Liver (tissue), 9 donors: ENCODE measurements around the gene B3GNT5. TPM values are rescaled to one million over a fixed set of nuclear protein-coding genes. Genes with fewer than 3 reads are reported as not detected.

Experiments
- DNase-seq: peaks from one replicate; pipeline ENCODE4 v3.0.0-alpha.2; 2017; ENCODE audit warnings: low spot score
- H3K27ac ChIP-seq, 2 donors: one replicate each; pipeline ENCODE4 v1.7.0; 2013; ENCODE audit warnings: inconsistent platforms in 2 of 2, low read length in 2 of 2, control low read depth in 1 of 2, low read depth in 1 of 2, mild to moderate bottlenecking in 1 of 2
- H3K27me3 ChIP-seq, 4 donors: one replicate each; pipeline versions ENCODE4 v1.6.1 to v1.7.0; 2013; ENCODE audit warnings: low read length in 3 of 4, inconsistent platforms in 1 of 4, mild to moderate bottlenecking in 1 of 4, moderate library complexity in 1 of 4; ENCODE audit not compliant: control insufficient read depth in 4 of 4, insufficient read depth in 4 of 4
- H3K36me3 ChIP-seq, 4 donors: one replicate each; pipeline versions ENCODE4 v1.6.1 to v1.7.0; 2013; ENCODE audit warnings: low read length in 3 of 4, mild to moderate bottlenecking in 3 of 4, low read depth in 1 of 4, moderate library complexity in 1 of 4; ENCODE audit not compliant: control insufficient read depth in 4 of 4, insufficient read depth in 3 of 4
- H3K4me1 ChIP-seq, 4 donors: one replicate each; pipeline versions ENCODE4 v1.6.1 to v1.7.0; 2013; ENCODE audit warnings: low read length in 3 of 4, mild to moderate bottlenecking in 3 of 4, moderate library complexity in 1 of 4; ENCODE audit not compliant: control insufficient read depth in 4 of 4, insufficient read depth in 4 of 4
- H3K4me3 ChIP-seq, 3 donors: one replicate each; pipeline versions ENCODE4 v1.6.1 to v1.7.0; 2013; ENCODE audit warnings: low read length in 3 of 3, control low read depth in 1 of 3, low read depth in 1 of 3, mild to moderate bottlenecking in 1 of 3
- H3K9ac ChIP-seq, 2 donors: one replicate each; pipeline ENCODE4 v1.7.0; 2013; ENCODE audit warnings: low read length in 2 of 2, mild to moderate bottlenecking in 2 of 2, moderate library complexity in 2 of 2, control low read depth in 1 of 2, low read depth in 1 of 2
- H3K9me3 ChIP-seq, 4 donors: one replicate each; pipeline versions ENCODE4 v1.6.1 to v1.7.0; 2013; ENCODE audit warnings: low read length in 3 of 4; ENCODE audit not compliant: control insufficient read depth in 4 of 4
- EGR1 ChIP-seq, 2 donors: IDR thresholded peaks; 2 replicates each; pipeline ENCODE4 v1.6.1; 2016 to 2018; ENCODE audit warnings: antibody characterized with exemption in 2 of 2, low read depth in 2 of 2
- FOXA1 ChIP-seq: IDR thresholded peaks from 2 replicates; pipeline ENCODE4 v1.6.1; 2016; ENCODE audit warnings: antibody characterized with exemption
- HNF4A ChIP-seq, 2 donors: conservative IDR thresholded peaks; 2 replicates each; pipeline ENCODE4 v1.6.1; 2016; ENCODE audit warnings: antibody characterized with exemption in 2 of 2, mild to moderate bottlenecking in 2 of 2
- HNF4G ChIP-seq: IDR thresholded peaks from 2 replicates; pipeline ENCODE4 v1.6.1; 2016; ENCODE audit warnings: antibody characterized with exemption
- RAD21 ChIP-seq, 2 donors: IDR thresholded peaks; 2 replicates each; pipeline ENCODE4 v1.6.1; 2016; ENCODE audit warnings: antibody characterized with exemption in 2 of 2, mild to moderate bottlenecking in 2 of 2
- RXRA ChIP-seq, 2 donors: IDR thresholded peaks; 2 replicates each; pipeline ENCODE4 v1.6.1; 2017 to 2018; ENCODE audit warnings: antibody characterized with exemption in 2 of 2, mild to moderate bottlenecking in 1 of 2
- SP1 ChIP-seq: IDR thresholded peaks from 2 replicates; pipeline ENCODE4 v1.6.1; 2018; ENCODE audit warnings: antibody characterized with exemption, mild to moderate bottlenecking
- YY1 ChIP-seq: IDR thresholded peaks from 2 replicates; pipeline ENCODE4 v1.6.1; 2016; ENCODE audit warnings: antibody characterized with exemption, mild to moderate bottlenecking
- ZBTB33 ChIP-seq: IDR thresholded peaks from 2 replicates; pipeline ENCODE4 v1.6.1; 2016; ENCODE audit warnings: antibody characterized with exemption
- WGBS: extraction: QIAGEN DNeasy Blood & Tissue Kit; methylation state at CpG from one replicate; pipeline ENCODE4 v1.1.7; 2013; 5-methylcytosine and 5-hydroxymethylcytosine counted together
- polyA plus RNA-seq, 2 donors: library from polyadenylated mRNA; stranded (reverse) in 1 of 2; unstranded in 1 of 2; fragments of 200-250 nt in 1 of 2; fragments of >200 nt in 1 of 2; fragmentation: Nextera tagmentation in 1 of 2; extraction: Ambion mirVana in 1 of 2; gene quantifications; one replicate each; pipeline versions ENCODE4 v1.2.1 to v1.2.3, GENCODE V29; 2013 to 2015
- total RNA-seq, 2 donors: library from RNA; depleted of rRNA; stranded (reverse); fragments of >200 nt; gene quantifications; one replicate each; pipeline ENCODE4 v1.2.3, GENCODE V29; 2014
- TF ChIP-seq, protein P1 (sequence below): IDR thresholded peaks from 2 replicates; pipeline ENCODE4 v1.6.1; 2016; ENCODE audit warnings: antibody characterized with exemption
- TF ChIP-seq, protein P2 (sequence below): IDR thresholded peaks from 2 replicates; pipeline ENCODE4 v1.6.1; 2016; ENCODE audit warnings: antibody characterized with exemption
- donor health status: healthy.
- donor health status: healthy.
- donor health status: healthy.
- donor health status: healthy.
- donor health status: healthy.

The B3GNT5 gene
- total and polyA plus RNA-seq, 4 donors, result 0.22 to 1.8 (median 0.53) TPM

- no peak overlapping the region for H3K27ac ChIP-seq
- no peak for DNase-seq
- no peaks in the 10 kb centered on the region for H3K36me3 ChIP-seq
Measured at GRCh38 chr3:183244981-183245476, 8.0 kb upstream of the B3GNT5 start.

GRCh38 chr3:183247011-183247589 is 6.0 kb upstream of the B3GNT5 start:
- no peak overlapping the region for H3K27ac ChIP-seq
- no peak for DNase-seq
- 95% methylated on average over 6 of the region's 6 CpGs for WGBS
- H3K36me3 ChIP-seq, result no peaks in the 10 kb centered on the region
- H3K4me1 ChIP-seq, result peaks cover 6 to 15% (median 11%) of the 10 kb centered on the region in 4 donors
- H3K4me3 ChIP-seq, result no peak overlapping the region
- no peak overlapping the region for H3K9ac ChIP-seq
- no peak for TF ChIP-seq HNF4G
- TF ChIP-seq RXRA (IDR thresholded peaks at IDR 0.05), result no peak
- no peak for TF ChIP-seq SP1
- TF ChIP-seq EGR1 (IDR thresholded peaks at IDR 0.05; ENCODE audit: low read depth in 2 of 2), result no peak
- TF ChIP-seq, protein P1, sequence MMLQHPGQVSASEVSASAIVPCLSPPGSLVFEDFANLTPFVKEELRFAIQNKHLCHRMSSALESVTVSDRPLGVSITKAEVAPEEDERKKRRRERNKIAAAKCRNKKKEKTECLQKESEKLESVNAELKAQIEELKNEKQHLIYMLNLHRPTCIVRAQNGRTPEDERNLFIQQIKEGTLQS, result no peak
- TF ChIP-seq, protein P2, sequence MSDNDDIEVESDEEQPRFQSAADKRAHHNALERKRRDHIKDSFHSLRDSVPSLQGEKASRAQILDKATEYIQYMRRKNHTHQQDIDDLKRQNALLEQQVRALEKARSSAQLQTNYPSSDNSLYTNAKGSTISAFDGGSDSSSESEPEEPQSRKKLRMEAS, result no peak
- no peak for TF ChIP-seq FOXA1
- no peak for TF ChIP-seq ZBTB33
- no peak for TF ChIP-seq HNF4A (conservative IDR thresholded peaks at IDR 0.05)
- no peak for TF ChIP-seq RAD21 (IDR thresholded peaks at IDR 0.05)
- H3K27me3 ChIP-seq, result no peaks in the 10 kb centered on the region
- peaks cover 4 to 12% (median 7%) of the 10 kb centered on the region in 4 donors for H3K9me3 ChIP-seq

More at GRCh38 chr3:183244981-183245476, 8.0 kb upstream of the B3GNT5 start:
- Histone ChIP-seq H3K4me3 (no peak overlapping the region), H3K9ac (no peak overlapping the region), H3K4me1 (peaks cover 6 to 15% (median 11%) of the 10 kb centered on the region in 4 donors), H3K9me3 (peaks cover 4 to 14% (median 7%) of the 10 kb centered on the region in 4 donors), H3K27me3 (no peaks in the 10 kb centered on the region)
- no peak for TF ChIP-seq EGR1 (IDR thresholded peaks at IDR 0.05; ENCODE audit: low read depth in 2 of 2)
- peak; percentile 34 to 48 for TF ChIP-seq RXRA (IDR thresholded peaks at IDR 0.05)
- no peak for TF ChIP-seq ZBTB33
- peak; percentile 50 to 64 for TF ChIP-seq HNF4A (conservative IDR thresholded peaks at IDR 0.05)
- TF ChIP-seq YY1, result peak; percentile 48
- peak; percentile 68 for TF ChIP-seq SP1
